HL-60/S4 treated with retinoic acid at 250 ng/mL for 4 days and 3 days (cell line): ENCODE measurements around the gene SELENOP.
"Not testable (repeated sequence)": the region's sequence is repeated elsewhere in the genome, so short reads cannot be mapped to it uniquely, and the experiment has no call there.

Source experiments
- in situ Hi-C: fragments of 300-500 bp; cut with MboI; formaldehyde crosslinking; loops from 2 replicates; pipeline ENCODE4 v1.7.0; 2022; ENCODE audit warnings: low sequenced_read_pairs

SELENOP gene

GRCh38 chr5:42811591-42812446 lies at the start of gene SELENOP:
SELENOP (minus strand) TSS chr5:42811892; CDS start chr5:42808353, 3,539 bp downstream.
- in situ Hi-C loops = no loop called here

GRCh38 chr5:42858687-42859086 lies 47.0 kb upstream of the SELENOP start:
- in situ Hi-C loops = no loop called here

GRCh38 chr5:42858031-42858643 lies 46.4 kb upstream of the SELENOP start:
- in situ Hi-C loops = no loop called here

GRCh38 chr5:42855811-42856210 lies 44.1 kb upstream of the SELENOP start:
- in situ Hi-C loops = no loop called here

- in situ Hi-C loops = no loop called here
Observed at GRCh38 chr5:42855386-42855785, 43.7 kb upstream of the SELENOP start.

GRCh38 chr5:42854795-42855194 lies 43.1 kb upstream of the SELENOP start:
- in situ Hi-C loops = no loop called here

GRCh38 chr5:42852826-42853225 lies 41.1 kb upstream of the SELENOP start:
- in situ Hi-C loops = no loop called here

GRCh38 chr5:42851481-42851880 lies 39.8 kb upstream of the SELENOP start:
- in situ Hi-C loops = no loop called here

- in situ Hi-C loops = no loop called here
Observed at GRCh38 chr5:42848545-42848944, 36.9 kb upstream of the SELENOP start.

- in situ Hi-C loops = not testable (repeated sequence)
Observed at GRCh38 chr5:42844408-42844807, 32.7 kb upstream of the SELENOP start.

GRCh38 chr5:42843675-42844292 lies 32.1 kb upstream of the SELENOP start:
- in situ Hi-C loops = no loop called here

GRCh38 chr5:42842921-42843641 lies 31.4 kb upstream of the SELENOP start:
- in situ Hi-C loops = no loop called here

GRCh38 chr5:42840842-42841567 lies 29.3 kb upstream of the SELENOP start:
- in situ Hi-C loops = no loop called here

GRCh38 chr5:42840269-42840668 lies 28.6 kb upstream of the SELENOP start:
- in situ Hi-C loops = no loop called here

- in situ Hi-C loops = no loop called here
Observed at GRCh38 chr5:42839196-42839595, 27.5 kb upstream of the SELENOP start.

GRCh38 chr5:42837601-42838000 lies 25.9 kb upstream of the SELENOP start:
- in situ Hi-C loops = no loop called here

- in situ Hi-C loops = no loop called here
Observed at GRCh38 chr5:42836070-42836769, 24.5 kb upstream of the SELENOP start.

GRCh38 chr5:42832060-42832459 lies 20.4 kb upstream of the SELENOP start:
- in situ Hi-C loops = no loop called here

- in situ Hi-C loops = no loop called here
Observed at GRCh38 chr5:42830924-42831323, 19.2 kb upstream of the SELENOP start.

GRCh38 chr5:42828671-42829070 lies 17.0 kb upstream of the SELENOP start:
- in situ Hi-C loops = no loop called here
